ENCODE data around the gene INTS7. TPM values are rescaled to one million over a fixed set of nuclear protein-coding genes. Genes with fewer than 3 reads are reported as not detected.

INTS7 gene
- total RNA-seq = 8.2 TPM
- long read RNA-seq, full-length matches to known transcripts = 16 of 20 reads
- long read RNA-seq, partial matches to known transcripts = 1 of 20 reads
- long read RNA-seq, other reads (novel, unspliced or antisense) = 3 of 20 reads

- DNase-seq (peak; percentile 99), ATAC-seq (ENCODE audit: poor library complexity) (peak; percentile 99)
- intact Hi-C loops (cut with DNase I) = no loop called here
These were observed at the start of gene INTS7, which contains the start of gene DTL for GRCh38 chr1:212035123-212035834. TSS of gene INTS7 (minus strand) at chr1:212035557. CDS start at chr1:212035437, 120 bp downstream. TSS of gene DTL (plus strand) at chr1:212035748. CDS start at chr1:212035891, 143 bp downstream.

DNA sequence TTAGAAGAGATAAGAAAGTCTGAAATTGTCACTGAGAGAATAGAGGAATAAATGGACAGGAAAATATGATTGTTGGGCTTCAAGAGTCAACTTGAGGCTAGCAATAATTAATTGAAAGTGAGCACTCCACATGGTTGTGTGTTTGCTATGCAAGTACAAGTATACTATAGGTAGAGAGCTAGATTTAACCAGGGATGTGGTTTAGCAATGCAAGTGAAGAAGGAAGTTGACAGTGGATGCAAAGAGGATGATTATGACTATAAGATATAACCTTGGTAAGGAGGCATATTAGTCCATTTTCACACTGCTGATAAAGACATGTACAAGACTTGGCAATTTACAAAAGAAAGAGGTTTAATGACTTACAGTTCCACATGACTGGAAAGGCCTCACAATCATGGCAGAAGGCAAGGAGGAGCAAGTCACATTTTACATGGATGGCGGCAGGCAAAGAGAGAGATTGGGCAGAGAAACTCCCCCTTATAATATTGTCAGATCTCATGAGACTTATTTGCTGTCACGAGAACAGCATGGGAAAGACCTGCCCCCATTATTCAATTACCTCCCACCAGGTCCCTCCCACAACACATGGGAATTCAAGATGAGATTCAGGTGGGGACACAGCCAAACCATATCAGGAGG lies 47.5 kb upstream of the INTS7 start:
- ATAC-seq (ENCODE audit: poor library complexity) = no peak
- no peak for DNase-seq
- intact Hi-C loops (cut with DNase I) = no loop called here

- no peak for DNase-seq
- intact Hi-C loops (cut with DNase I) = loop anchor here (10.0 kb wide), 1 partner anchor 156 kb away; no protein-coding TSS in a partner anchor
These were observed 43.5 kb upstream of the INTS7 start for GRCh38 chr1:212078826-212079225.

DNA sequence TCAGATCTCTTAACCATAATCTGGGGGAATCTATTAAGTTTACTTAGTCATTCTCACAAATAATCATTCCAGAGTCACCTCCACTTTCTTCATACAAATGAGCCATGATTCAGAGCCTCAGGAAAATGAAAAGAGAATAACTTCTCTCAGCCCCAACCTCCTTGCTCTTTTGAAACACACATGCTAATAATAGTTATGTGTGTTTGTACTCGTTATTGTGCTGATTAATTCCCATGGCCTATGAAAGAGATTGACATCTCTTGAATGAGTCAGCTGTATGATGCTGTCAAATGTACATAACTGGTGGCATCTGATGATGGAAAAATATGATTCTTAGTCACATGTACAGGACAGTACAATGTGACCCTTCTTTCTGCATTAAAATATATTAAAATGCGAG lies 41.7 kb upstream of the INTS7 start:
- intact Hi-C loops (cut with DNase I) = loop anchor here (10.0 kb wide), 1 partner anchor 158 kb away; no protein-coding TSS in a partner anchor
- DNase-seq = no peak
- no peak for ATAC-seq (ENCODE audit: poor library complexity)

More at GRCh38 chr1:212078826-212079225, 43.5 kb upstream of the INTS7 start:
- ATAC-seq (ENCODE audit: poor library complexity) = no peak

- DNase-seq (no peak), ATAC-seq (ENCODE audit: poor library complexity) (peak; percentile 86)
- intact Hi-C loops (cut with DNase I) = loop anchor here (5.0 to 10.0 kb wide), 3 partner anchors 160 to 292 kb away; no protein-coding TSS in a partner anchor
These were observed 39.5 kb upstream of the INTS7 start for GRCh38 chr1:212074856-212075255.

GRCh38 chr1:212074313-212074712 lies 39.0 kb upstream of the INTS7 start:
- DNase-seq (no peak), ATAC-seq (ENCODE audit: poor library complexity) (peak; percentile 95)
- intact Hi-C loops (cut with DNase I) = loop anchor here (5.0 to 10.0 kb wide), 3 partner anchors 160 to 293 kb away; no protein-coding TSS in a partner anchor

DNA sequence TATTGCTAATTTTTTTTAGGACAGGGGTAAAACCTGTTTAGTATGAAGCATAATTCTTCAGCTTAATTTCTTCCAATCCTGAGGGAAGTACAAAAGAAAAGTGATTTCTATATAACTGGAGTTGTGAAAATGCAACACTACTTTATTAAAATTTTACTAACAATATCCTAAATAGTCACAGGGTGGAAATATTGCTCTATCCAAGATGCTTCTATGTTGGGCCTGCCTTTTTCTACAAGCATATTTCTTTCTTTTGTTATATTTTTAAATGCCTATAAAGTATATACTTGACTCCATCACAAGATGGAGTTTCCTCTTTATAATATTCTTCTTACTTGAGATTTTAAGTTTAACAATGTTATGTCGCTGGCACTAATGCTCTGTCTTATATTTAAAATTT lies 38.1 kb upstream of the INTS7 start:
- intact Hi-C loops (cut with DNase I) = loop anchor here (5.0 to 10.0 kb wide), 3 partner anchors 161 to 294 kb away; no protein-coding TSS in a partner anchor
- no peak for DNase-seq
- ATAC-seq (ENCODE audit: poor library complexity) = no peak

DNA sequence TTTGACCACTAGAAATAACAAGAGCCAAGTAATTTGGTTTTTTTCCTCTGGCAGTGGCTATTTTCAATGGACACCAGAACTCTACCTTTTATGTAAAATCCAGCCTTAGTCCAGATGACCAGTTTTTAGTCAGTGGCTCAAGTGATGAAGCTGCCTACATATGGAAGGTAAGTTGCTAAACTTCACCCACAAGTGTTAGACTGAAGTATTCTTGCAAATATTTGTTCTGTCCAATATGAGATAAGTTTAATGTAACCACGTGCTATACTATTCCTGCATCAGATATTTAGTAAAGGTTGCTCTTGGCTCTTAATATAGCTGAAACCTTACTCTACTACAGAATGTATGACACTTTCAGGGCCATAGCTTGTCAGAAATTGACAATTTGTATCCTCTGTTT lies 36.7 kb upstream of the INTS7 start:
- intact Hi-C loops (cut with DNase I) = loop anchor here (5.0 to 10.0 kb wide), 3 partner anchors 163 to 295 kb away; no protein-coding TSS in a partner anchor

DNA sequence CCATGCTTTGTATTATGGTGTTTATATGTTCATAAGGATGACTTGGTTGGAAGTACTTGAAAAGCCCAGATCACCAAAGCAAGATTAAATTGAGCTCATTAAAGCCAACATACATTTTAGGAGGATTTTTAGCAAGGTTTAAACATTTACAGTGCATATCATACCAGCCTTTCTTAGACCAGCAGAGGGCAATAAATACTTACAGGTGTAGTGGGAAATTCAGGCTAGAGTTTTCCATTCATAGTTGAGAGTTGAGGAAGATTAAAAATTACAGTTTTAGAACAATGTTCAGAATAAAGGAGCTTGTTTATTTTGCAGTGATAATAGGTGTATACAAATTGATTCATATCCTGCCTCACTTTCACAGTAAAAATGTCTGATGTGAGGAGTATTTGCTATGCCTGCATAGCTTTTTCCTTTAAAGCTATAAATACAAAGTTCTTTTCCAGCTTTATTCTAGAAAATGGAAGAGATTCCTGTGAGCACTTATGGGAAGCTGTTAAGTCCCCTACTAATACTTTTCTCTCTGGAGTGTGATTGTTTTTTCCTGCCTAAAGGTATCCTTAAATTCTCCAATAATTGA lies 35.5 kb upstream of the INTS7 start:
- intact Hi-C loops (cut with DNase I) = loop anchor here (5.0 to 10.0 kb wide), 3 partner anchors 164 to 296 kb away; no protein-coding TSS in a partner anchor
- ATAC-seq (ENCODE audit: poor library complexity) = peak; percentile 54
- DNase-seq = no peak

More for the DNA sequence above, 36.7 kb upstream of the INTS7 start:
- DNase-seq = no peak
- ATAC-seq (ENCODE audit: poor library complexity) = no peak

DNA sequence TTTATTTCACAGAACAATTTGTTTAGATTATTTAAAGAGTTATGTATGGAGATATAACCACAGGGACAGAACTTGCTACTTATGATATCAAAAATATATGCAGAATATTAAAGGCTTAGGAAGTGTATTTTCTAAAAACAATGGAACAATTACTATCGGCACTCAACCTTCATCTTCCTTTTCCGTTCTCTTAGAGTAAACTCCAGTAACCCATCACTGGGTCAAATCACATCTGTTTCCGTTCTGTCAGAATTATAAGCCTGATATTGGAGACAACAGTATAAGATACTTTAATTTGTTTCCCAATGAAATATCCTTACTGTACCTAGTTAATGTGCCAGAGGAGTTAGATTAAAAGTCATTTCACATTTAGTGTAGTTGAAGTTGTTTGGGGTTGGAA lies 32.4 kb upstream of the INTS7 start:
- ATAC-seq (ENCODE audit: poor library complexity) = no peak
- DNase-seq = no peak
- intact Hi-C loops (cut with DNase I) = loop anchor here (2.0 kb wide), 1 partner anchor 387 kb away; no protein-coding TSS in a partner anchor

DNA sequence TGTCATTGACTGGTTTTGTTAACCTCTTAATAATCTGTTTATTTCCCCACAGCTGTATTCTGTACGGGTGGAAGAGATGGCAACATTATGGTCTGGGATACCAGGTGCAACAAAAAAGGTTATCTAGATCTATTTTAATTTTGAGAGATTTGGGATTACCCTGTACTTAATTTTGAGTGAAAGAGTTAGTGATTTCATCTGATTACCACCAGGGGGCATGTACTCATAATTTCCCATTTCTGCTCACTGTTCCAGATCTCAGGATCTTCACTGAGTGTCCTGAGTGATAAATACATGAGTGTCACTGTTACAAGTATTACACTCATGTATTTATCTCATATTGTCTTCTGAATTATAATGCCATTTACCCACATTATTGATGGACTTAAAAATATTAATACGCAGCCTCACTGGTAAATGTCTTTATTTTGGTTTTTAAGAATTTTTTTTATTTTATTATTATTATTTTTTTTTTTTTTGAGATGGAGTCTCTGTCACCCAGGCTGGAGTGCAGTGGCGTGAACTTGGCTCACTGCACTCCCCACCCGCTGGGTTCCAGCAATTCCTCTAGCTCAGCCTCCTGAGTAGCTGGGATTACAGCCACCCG lies 27.6 kb upstream of the INTS7 start:
- intact Hi-C loops (cut with DNase I) = no loop called here
- DNase-seq (no peak), ATAC-seq (ENCODE audit: poor library complexity) (peak; percentile 58)

DNA sequence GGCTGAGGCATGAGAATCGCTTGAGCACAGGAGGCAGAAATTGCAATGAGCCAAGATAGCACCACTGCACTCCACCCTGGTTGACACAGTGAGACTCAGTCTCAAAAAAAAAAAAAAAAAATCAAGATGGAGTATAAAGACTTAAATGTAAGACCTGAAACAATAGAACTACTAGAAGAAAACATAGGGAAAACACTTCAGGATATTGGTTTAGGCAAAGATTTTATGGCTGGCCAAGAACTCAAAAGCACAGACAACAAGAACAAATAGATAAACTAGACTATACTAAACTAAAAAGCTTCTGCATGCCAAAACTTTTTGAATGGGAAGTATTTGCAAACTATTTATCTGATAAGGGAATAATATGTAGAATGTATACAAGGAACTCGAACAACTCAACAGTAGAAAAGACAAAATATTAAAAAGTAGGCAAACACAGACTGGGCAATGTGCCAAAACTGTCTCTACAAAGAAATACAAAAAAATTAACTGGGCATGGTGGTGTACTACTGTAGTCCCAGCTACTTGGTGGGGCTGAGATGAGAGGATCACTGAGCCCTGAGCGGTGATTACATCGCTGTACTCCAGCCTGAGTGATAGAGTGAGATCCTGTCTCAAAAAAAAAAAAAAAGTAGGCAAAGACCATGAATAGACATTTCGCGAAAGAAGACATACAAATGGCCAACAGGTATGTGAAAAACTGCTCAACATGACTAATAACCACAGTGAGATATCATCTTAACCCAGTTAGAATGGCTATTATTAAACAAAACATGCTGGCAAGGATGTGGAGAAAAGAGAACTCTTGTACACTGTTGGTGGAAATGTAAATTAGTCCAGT lies 25.5 kb upstream of the INTS7 start:
- DNase-seq (no peak), ATAC-seq (ENCODE audit: poor library complexity) (no peak)
- intact Hi-C loops (cut with DNase I) = no loop called here

DNA sequence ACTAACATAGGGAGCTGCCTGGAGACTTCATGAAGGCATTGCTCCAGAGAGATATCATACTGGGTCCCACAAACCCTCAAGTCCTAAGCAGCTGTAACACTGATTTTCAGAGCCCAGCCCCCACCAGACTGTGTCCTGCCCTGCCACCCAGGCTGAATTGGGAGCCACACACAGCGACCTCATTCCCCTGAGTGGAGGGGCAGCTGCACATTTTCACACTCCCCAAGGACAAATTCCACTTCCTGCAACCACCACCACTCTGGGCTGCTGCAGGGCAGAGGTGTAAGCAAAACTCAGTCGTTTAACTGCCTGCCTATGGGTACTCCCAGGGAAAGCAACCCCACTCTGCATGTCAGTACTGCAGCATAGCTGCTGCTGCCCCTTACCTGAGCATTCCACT lies 20.0 kb upstream of the INTS7 start:
- intact Hi-C loops (cut with DNase I) = no loop called here
- ATAC-seq (ENCODE audit: poor library complexity) (no peak), DNase-seq (no peak)

DNA sequence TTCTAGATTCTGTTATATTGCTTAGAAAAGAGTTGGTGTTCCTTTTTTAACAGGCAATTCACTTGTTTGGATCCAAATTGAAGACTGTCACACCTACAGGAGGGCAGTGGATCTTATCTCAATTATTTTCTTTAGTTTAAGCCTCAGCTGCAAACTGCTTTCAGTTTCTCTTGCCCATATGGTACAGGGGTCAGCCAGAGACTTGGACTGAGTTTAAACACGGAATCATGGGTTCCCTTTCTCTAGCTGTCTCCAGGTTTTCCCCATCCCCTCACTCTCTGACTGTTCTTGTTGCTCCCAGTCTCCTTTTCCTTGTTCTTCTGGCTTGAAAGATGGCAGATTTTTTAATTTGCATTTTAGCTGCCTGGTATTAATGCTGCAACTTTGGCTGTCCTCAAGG lies 18.6 kb upstream of the INTS7 start:
- intact Hi-C loops (cut with DNase I) = no loop called here
- DNase-seq (no peak), ATAC-seq (ENCODE audit: poor library complexity) (no peak)

GRCh38 chr1:212045981-212046380 lies 10.6 kb upstream of the INTS7 start:
- DNase-seq (no peak), ATAC-seq (ENCODE audit: poor library complexity) (no peak)
- intact Hi-C loops (cut with DNase I) = no loop called here

GRCh38 chr1:212044851-212045250 lies 9.5 kb upstream of the INTS7 start:
- no peak for DNase-seq
- ATAC-seq (ENCODE audit: poor library complexity) = no peak
- intact Hi-C loops (cut with DNase I) = no loop called here

GRCh38 chr1:212042436-212042835 lies 7.1 kb upstream of the INTS7 start:
- no peak for DNase-seq
- intact Hi-C loops (cut with DNase I) = no loop called here
- no peak for ATAC-seq (ENCODE audit: poor library complexity)
